ENCODE measurements around the gene EMB.

- no peak for TF ChIP-seq CBFB (CRISPR knock-in tag; IDR thresholded peaks at IDR 0.05; ENCODE audit: low read depth)
- TF ChIP-seq CTCF (IDR thresholded peaks at IDR 0.05), result no peak
- TF ChIP-seq MAX (CRISPR knock-in tag; IDR thresholded peaks at IDR 0.05), result no peak
- no peak for TF ChIP-seq TP53 (CRISPR knock-in tag; IDR thresholded peaks at IDR 0.05)
- no peak for TF ChIP-seq TEAD1 (CRISPR knock-in tag; IDR thresholded peaks at IDR 0.05)
- no peak for TF ChIP-seq ZNF138 (CRISPR knock-in tag; conservative IDR thresholded peaks at IDR 0.05)
- TF ChIP-seq ZNF423 (CRISPR knock-in tag; IDR thresholded peaks at IDR 0.05), result no peak
- TF ChIP-seq NR3C1 (CRISPR knock-in tag; conservative IDR thresholded peaks at IDR 0.05; ENCODE audit: low read depth), result no peak
- no peak for TF ChIP-seq SP1 (CRISPR knock-in tag; conservative IDR thresholded peaks at IDR 0.05)
Measured at GRCh38 chr5:50359187-50359586, 81.9 kb downstream of the EMB start.

All from WTC11 (cell line).